ENCODE results near the gene CD209.
A peak's percentile ranks its signal among the peaks of the same experiment; 100 is the strongest.

CD209 gene

GRCh38 chr19:7737215-7737614 lies 10.1 kb downstream of the CD209 start:
- no peak for DNase-seq (ENCODE audit: low read depth)

- no peak for DNase-seq (ENCODE audit: low read depth)
These were observed 11.2 kb downstream of the CD209 start for GRCh38 chr19:7736148-7736547.

DNA sequence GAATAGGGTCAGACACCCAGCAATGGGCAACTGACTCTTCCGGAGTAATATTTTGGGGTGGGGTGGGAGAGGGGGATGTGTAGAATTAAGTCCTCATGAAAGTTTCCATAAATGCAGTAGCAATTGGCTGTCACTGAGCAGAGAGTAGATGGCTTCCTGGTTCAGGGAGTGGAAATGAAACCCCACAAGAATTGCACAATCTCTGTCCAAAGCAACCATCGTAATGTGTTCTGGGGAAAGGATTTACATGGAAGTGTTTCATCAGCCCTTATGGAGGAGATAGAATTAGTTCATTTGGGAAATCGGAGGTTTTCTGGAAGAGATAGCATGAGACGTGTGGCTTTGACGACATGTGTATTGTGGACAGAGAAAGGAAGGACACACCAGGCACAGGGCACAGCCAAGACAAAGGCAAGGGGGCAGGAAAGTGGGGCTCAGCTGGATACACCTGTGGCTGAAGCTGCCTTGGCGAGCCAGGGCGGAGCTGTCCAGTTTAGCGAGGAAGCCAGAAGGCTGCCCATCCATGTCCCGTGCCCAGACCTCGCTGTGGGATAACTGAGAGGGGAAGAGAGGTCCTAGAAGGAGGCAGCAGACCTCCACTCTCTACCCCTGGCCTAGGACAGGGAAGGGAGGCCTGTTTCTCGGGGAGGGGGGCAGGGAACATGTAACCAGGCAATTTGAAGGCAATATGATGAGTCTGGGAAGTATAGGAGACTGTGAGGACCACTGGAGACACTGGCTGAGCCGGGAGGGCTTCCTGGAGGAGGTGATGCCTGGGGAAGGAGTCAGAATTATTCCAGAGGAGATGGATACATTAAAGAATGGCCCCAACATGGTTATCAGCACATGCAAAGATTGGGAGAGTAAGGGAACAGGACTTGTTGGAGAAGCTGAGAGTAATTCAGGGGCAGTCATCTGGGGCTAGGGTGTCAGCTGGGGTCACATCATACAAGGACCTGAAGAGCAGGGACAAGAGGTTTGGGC lies 12.8 kb downstream of the CD209 start:
- peak; percentile 9 for DNase-seq (ENCODE audit: low read depth)

DNA sequence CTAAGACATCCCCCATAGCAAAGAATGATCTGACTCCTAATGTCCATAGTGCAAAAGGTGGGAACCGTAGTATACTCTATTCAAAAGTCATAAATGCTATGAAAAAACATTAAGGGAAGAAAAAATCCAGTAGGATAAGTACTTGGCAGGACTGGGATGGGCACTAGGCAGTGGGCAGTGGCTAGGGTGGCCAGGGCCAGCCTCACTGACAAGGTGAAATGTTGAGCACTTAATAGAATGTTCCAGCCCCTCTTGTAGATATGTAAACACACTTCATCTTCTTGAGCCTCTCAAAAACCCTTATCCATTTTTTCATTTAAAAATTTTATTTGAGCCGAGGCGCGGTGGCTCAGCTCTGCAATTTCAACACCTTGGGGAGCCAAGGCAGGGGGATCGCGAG lies 14.0 kb downstream of the CD209 start:
- DNase-seq (ENCODE audit: low read depth), result no peak

GRCh38 chr19:7732045-7732444 lies 15.3 kb downstream of the CD209 start, which contains the start of gene CLEC4G:
Gene CLEC4G (minus strand): TSS chr19:7732110. CDS start chr19:7732102, 8 bp downstream.
- no peak for DNase-seq (ENCODE audit: low read depth)

GRCh38 chr19:7731615-7732014 lies 15.7 kb downstream of the CD209 start:
- no peak for DNase-seq (ENCODE audit: low read depth)

DNA sequence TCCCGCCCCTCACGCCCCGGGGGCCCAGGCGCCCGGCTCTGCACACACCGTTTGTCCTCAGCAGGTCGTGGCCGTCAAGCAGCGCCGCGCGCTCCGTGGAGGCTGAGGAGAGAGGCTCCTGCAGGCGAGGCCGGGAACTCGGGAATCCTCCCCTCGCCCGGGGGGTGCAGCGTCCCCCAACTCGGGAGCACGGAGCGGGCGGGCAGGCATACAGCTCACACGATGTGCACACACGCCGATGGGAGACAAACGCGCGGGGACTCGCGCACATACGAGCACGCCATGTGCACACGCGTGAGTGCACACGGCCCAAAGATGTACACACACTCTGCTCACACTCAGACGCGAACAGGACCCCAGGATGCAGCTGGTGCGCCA lies 16.1 kb downstream of the CD209 start:
- DNase-seq (ENCODE audit: low read depth), result no peak

DNA sequence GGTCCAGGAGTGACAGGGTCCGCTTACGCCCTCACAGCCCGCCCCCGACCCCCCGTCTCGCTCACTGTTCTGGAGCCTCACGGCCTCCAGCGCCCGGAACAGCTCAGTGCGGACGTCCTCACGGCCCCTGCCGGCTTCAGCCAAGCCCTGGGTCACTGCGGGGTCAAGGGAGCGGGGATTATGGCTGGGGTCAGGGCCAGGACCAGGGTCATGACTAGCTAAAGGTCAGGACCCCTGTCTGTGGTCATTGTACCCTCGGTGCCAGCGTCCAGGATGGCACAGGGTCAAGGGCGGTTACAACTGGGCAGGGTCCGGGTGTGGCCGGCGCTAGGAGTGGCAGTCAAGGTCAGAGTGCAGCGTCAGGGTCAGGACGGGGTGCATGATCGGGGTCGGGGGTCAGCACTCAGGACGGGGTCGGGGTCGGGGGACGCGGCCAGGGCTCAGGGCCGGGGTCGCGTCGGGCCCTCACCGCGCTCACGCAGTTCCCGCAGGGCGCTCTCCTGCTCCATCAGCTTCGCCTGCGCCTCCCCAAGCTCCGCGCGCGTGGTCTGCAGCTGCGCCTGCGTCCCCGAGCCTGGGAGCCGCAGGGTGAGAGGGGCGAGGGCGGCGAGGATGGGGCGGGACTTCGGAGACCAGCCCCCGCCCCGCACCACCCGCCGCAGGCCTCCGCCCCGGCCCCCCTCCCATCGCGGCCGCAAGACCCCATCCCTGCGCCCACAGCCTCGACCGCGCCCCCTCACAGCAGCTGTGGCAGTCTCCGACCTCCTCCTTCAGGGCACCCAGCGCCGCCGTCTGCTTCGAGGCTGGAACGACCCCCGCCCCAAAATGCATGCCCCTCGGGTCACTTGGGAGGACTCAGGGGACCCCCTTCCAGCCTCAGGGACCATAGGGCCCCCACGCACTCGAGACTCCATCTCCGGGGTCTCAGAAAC lies 16.8 kb downstream of the CD209 start:
- no peak for DNase-seq (ENCODE audit: low read depth)

GRCh38 chr19:7729831-7730285 lies 17.5 kb downstream of the CD209 start:
- DNase-seq (ENCODE audit: low read depth), result no peak

GRCh38 chr19:7729211-7729610 lies 18.1 kb downstream of the CD209 start:
- DNase-seq (ENCODE audit: low read depth), result no peak

GRCh38 chr19:7725791-7726190 lies 21.5 kb downstream of the CD209 start:
- DNase-seq (ENCODE audit: low read depth), result no peak

DNA sequence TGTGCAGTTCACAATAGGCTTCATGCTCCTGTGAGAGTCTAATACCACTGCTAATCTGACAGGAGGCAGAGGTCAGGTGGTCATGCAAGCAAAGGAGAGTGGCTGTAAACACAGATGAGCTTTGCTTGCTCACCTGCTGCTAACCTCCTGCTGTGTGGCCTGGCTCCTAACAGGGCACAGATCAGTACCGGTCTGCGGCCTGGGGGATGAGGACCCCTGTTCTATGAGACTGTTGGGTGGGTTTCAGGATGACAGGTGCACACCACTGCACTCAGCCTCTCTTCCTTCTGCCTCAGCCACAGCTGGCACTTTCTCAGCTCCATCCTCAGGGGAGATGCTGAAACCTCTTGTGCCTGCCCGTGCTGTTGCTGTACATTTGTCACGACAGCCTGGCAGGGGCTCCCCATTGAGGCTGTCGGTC lies 25.1 kb downstream of the CD209 start:
- no peak for DNase-seq (ENCODE audit: low read depth)

GRCh38 chr19:7720351-7720750 lies 27.0 kb downstream of the CD209 start:
- DNase-seq (ENCODE audit: low read depth), result no peak

DNA sequence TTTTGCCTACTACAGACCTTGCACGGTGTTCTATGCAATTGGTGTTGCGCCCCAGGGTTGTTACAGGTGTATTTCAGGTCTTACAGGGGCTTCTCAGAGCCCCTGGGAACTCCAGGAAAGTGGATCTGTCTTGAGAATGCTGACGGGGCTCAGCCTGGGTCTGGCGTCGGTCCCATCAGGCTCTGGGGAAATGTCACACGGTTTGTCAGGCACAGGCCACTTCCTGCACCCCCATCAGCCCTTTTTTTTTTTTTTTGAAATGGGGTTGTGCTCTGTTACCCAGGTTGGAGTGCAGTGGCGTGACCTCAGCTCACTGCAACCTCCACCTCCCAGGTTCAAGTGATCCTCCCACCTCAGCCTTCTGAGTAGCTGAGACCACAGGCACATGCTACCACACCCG lies 28.7 kb downstream of the CD209 start:
- DNase-seq (ENCODE audit: low read depth), result no peak

- no peak for DNase-seq (ENCODE audit: low read depth)
These were observed 30.6 kb downstream of the CD209 start for GRCh38 chr19:7716762-7717161.

GRCh38 chr19:7715671-7716070 lies 31.7 kb downstream of the CD209 start:
- no peak for DNase-seq (ENCODE audit: low read depth)

DNA sequence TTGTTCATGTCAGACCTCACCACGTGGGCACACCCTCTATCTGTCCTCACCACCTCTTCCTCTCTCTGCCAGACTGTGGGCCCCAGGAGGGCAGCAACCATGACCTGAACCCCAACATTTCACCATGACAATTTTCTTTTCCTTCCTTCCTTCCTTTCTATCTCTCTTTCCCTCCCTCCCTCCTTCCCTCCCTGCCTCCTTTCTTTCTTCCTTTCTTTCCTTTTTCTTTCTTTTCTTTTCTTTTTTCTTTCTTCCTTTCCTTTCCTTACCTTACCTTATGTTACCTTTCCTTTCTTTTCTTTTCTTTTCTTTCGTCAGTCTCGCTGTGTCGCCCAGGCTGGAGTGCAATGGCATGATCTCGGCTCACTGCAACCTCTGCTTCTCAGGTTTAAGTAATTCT lies 36.7 kb downstream of the CD209 start:
- DNase-seq (ENCODE audit: low read depth), result no peak

DNA sequence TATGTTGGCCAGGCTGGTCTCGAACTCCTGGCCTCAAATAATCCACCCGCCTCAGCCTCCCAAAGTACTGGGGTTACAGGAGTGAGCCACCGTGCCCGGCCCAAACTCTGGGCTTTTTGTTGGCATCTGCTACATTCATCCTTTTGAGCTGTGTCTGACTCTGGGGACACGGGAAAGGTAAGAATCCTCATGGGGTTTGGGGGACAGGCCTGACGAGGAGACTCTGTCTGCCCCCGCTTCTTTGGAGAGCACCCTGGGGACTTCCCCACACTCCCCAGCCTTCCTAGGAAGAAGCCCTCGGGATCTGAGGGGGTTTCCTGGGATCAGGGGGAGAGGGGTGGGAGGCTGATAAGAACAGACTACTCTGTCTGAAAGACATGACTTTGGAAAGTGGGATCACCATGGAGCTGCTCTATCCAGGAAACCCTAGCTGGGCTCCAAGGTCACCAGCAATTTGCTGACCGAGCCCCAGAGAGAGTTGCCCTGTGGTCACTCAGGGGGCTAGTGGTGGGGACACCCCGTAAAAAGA lies 37.3 kb downstream of the CD209 start:
- no peak for DNase-seq (ENCODE audit: low read depth)

DNA sequence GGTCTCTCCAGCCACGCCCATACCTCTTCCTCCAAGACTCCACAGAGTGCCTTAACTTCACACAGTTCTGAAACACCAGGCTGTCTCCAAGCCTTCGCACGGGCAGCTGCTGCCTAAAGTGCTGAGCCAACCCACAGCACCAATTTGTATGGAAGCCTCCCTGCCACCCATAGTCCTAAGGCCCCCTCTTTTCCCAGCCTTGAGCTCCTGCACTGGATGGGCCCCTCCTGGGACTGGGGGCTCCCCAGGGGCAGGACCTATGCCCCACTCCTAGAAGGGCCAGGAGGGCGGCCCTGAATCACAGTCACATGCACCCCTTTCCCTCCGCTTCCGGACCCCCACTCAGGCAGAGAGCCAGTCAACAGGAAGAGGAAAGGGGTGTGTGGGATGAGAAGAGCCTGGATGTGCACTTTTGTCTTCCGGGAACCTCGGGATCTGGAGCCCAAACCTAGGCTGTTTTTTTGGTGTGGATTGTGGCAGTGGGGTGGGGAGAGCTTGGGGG lies 40.3 kb downstream of the CD209 start:
- DNase-seq (ENCODE audit: low read depth), result no peak

- DNase-seq (ENCODE audit: low read depth), result no peak
These were observed 41.0 kb downstream of the CD209 start for GRCh38 chr19:7706188-7706954.

All from GM04503 (cell line).